HT1080 (cell line): ENCODE results near the gene DNM1. TPM values are rescaled to one million over a fixed set of nuclear protein-coding genes. Genes with fewer than 3 reads are reported as not detected.

Source experiments
- DNase-seq: peaks from one replicate; pipeline ENCODE4 v3.0.0-alpha.2; 2015; ENCODE audit warnings: low read depth
- total RNA-seq: library from RNA; depleted of rRNA; stranded (reverse); fragments of >200 nt; shearing (Covaris generic); gene quantifications from 2 replicates; pipeline ENCODE4 v1.2.3, GENCODE V29; 2014

Gene DNM1
- total RNA-seq, 1 experiment from 2014 or later: 18.9 TPM

DNA sequence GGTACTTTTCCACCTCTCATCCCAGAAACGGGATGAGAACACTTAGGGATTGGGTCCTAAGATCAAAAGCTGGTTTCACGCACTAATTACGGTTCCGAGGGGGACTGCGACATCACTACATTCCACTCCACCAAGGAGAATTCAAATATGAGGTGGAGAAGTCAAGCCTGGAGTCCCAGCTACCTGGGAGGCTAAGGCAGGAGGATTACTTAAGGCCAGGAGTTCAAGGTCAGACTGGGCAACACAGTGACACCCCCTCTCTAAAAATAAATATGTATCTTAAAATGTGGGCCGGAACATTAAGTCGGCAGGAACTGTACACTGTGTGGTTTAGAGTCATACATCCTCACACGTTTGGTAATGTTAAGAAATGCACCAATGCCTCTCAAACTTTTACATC lies 71.1 kb downstream of the DNM1 start:
- no peak for DNase-seq

DNA sequence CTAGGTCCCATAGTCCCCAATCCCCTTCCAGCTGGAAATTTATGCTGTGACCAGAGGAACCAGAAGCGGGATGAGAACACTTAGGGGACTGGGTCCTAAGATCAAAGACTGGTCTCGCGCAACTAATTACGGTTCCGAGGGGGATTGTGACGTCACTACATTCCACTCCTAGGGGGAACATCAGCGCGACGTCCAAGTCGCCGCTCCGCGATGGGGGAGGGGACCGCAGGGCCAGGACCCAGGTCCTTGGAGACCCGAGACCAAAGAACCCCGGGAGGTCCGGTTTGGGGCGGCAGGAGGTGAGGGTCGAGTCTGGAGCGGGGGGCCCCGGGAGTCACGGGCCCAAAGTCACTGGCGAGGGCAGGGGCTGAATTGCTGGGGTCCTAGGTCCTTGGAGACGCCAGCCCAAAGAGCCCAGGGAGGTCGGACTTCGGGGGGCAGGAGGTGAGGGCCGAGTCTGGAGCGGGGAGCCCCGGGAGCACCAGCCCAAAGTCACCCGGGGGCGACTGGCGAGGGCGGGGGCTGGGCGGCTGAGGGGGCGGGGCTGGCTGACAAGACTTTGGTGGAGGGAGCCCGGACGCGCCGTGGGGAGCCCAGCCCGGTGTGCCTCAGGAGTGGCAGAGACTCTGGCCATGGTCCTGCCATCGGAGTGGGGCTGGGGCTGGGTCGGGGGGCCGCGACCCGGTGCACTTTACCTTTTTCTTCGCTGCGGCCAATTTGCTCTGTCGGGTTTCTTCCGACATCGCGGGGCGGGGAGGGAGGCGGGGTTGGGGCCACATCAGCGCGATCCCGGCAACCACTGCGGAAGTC lies 72.2 kb downstream of the DNM1 start, which contains the start of gene GOLGA2:
GOLGA2 (minus strand) TSS at position 810 of the 810 bp plus-strand sequence; CDS start at position 779, 31 bp downstream.
- DNase-seq: no peak

- peak; percentile 97 for DNase-seq
These were observed 72.9 kb downstream of the DNM1 start, which contains the start of gene SWI5 for GRCh38 chr9:128276008-128276573. TSS of gene SWI5 (plus strand) at chr9:128276276.

- DNase-seq: peak; percentile 45
These were observed 73.5 kb downstream of the DNM1 start for GRCh38 chr9:128276574-128277270.

- peak; percentile 66 for DNase-seq
These were observed 76.2 kb downstream of the DNM1 start for GRCh38 chr9:128279088-128280073.

DNA sequence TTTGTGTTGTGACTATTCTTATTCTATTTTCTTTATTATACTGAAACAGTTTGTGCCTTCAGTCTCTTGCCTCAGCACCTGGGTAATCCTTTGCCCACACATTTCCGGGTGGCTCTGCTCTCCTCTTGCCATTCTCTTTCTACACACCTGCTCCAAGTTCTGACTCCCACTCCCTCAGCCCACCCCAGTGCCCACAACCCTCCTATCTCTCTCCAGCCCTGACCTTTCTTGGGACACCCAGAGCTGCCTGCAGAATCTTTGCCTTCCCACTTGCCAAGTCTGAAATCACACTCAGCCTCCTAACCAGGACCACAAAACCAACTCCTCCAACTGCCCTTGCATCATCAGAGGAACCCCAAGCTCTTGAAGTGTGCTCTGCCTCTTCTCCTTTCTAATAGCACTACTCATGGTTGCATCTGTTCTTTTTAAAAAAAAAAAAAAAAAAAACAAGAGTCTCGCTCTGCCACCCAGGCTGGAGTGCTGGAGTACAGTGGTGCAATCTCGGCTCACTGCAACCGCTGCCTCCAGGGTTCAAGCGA lies 77.0 kb downstream of the DNM1 start:
- DNase-seq: no peak

- DNase-seq: peak; percentile 97
These were observed 79.3 kb downstream of the DNM1 start for GRCh38 chr9:128282500-128282899.

DNA sequence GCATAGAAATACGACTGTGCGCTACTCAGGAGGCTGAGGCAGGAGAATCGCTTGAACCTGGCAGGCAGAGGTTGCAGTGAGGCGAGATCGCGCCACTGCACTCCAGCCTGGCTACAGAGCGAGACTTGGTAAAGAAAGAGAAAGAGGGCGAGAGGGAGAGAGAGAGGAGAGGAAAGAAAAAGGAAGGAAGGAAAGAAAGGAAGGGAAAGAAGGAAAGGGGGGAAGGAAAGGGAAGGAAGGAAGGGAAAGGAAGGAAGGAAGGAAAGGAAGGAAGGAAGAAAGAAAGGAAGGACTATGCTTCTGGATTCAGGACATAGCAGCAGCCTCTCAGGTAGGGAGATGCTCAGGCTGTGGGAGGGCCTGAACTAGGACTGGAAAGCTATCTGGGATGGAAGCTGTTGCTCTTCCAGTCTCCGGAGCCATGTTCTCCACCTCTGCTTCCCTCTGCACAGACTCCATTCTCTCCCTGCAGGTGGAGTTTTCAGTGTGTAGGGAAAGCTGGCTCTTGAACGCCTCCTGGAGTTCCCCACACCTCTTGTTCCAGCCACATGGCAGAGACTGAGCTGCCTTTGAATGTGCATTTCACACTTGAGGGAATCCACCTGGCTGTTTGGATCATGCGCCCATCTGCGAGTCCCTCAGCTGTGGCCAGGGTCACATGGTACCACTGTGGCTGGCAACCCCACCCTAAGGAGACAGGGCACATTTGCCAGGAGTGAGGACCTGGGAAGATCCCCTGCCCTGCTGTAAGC lies 82.0 kb downstream of the DNM1 start:
- no peak for DNase-seq

DNA sequence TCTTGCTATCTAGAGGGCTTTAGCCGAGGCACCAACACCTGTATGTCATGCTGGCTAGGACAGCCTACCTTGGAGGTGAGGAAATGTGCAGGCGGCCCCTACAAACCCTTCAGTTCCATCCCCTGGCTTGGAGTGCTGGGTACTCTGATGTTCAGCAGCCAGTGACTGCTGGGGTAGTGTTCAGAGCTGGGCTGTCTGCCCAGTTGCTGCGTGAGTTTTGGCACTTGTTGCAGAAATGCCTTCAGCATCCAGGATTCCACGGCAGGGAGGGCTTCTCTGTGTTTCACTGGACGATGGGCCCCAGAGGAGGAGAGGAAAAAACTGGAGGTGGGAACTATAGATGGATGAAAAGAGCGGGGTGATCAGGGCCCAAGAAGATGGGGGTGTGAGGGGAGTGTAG lies 83.3 kb downstream of the DNM1 start:
- no peak for DNase-seq

- DNase-seq: no peak
These were observed 85.3 kb downstream of the DNM1 start for GRCh38 chr9:128288273-128289004.

DNA sequence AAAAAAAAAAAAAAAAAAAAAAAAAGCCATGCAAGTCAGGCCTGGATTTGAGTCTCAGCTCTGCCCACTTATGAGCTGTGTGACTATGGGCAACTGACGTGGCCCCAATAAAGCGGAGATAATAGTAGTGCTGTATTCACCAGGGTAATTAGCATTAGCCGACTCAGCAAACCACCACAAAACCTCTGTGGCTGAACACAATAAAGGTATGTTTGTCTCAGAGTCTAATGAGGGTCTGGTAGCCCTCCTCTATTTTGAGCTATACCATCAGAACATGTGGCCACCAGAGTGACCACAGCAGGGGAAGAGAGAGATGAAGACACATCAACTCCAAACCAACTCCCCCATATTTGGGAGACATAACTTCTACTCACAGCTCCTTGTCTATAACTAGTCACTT lies 88.8 kb downstream of the DNM1 start:
- no peak for DNase-seq

- DNase-seq: no peak
These were observed 89.9 kb downstream of the DNM1 start for GRCh38 chr9:128293091-128293490.

DNA sequence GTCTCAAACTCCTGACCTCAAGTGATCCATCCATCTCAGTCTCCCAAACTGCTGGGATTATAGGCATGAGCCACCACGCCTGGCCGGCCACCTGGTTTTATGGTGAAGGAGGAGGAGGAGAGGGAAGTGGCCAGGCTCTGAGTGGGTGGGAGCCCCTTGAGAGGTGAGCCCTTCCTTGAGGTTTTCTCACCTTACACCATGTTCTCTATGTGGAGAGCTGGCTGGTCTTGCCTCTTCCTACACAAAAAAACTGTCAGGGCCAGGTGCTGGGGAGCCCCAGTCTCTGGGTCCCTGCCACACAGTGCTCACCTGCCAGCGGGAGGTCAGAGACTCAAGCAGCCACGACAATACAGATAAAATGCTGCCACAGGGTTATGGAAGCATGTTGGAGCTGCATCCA lies 91.0 kb downstream of the DNM1 start:
- no peak for DNase-seq

- DNase-seq: no peak
These were observed 93.4 kb downstream of the DNM1 start for GRCh38 chr9:128296340-128297220.

- no peak for DNase-seq
These were observed 94.1 kb downstream of the DNM1 start for GRCh38 chr9:128297221-128297773.

DNA sequence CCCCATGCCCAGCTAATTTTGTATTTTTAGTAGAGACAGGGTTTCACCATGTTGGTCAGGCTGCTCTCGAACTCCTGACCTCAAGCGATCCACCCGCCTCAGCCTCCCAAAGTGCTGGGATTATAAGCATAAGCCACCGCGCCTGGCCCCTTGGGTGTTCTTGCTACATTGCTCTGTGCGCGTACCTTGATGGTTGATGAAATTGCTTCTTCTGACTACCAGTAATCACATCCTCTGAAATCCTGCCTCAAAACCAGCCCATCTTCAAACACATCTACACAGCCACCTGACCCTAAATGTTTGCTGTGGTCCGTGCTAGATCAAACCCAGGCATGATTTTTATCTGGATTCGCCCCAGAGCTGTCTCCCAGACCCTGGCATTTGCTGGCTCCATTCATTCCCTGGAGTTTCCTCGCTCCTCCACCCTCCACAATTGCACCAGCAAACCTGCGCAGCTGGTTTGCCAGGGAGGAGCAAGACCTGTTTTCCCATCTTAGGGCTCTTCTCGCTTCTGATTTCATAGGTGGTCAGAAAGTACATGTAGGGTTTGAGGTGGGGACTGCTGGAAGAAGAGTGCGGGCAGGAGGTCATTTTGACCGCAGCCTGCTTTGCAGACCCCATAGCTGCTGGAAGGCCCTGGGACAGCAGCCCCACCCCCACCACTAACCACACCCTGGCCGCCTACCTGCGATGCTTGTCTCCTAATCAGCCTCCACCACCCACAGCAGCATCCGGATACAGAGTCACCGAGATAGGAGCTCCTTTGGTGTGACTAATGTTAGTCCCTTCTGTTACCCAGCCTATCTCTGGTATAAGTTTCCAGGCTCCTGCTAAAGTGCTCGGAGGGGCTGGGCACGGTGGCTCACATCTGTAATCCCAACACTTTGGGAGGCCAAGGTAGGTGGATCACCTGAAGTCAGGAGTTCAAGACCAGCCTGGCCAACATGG lies 95.6 kb downstream of the DNM1 start:
- DNase-seq: no peak
